Hepatocyte (in vitro differentiated cells): ENCODE results near the gene KIF2B. TPM values are rescaled to one million over a fixed set of nuclear protein-coding genes. Genes with fewer than 3 reads are reported as not detected.
"Not testable (repeated sequence)": the region's sequence is repeated elsewhere in the genome, so short reads cannot be mapped to it uniquely, and the experiment has no call there.

ENCODE experiments used
- DNase-seq: peaks from one replicate; pipeline ENCODE4 v3.0.0-alpha.2; 2016; ENCODE audit warnings: low spot score
- H2AFZ ChIP-seq: fragments of 200-600 bp; sonication (generic); 2 replicates; pipeline ENCODE4 v1.6.0; 2016; ENCODE audit warnings: antibody characterized with exemption, mild to moderate bottlenecking
- H3K27ac ChIP-seq: fragments of 200-600 bp; sonication (generic); 2 replicates; pipeline ENCODE4 v1.5.1; 2016; ENCODE audit warnings: mild to moderate bottlenecking
- H3K27me3 ChIP-seq: fragments of 200-600 bp; sonication (generic); 2 replicates; pipeline ENCODE4 v1.6.1; 2016
- H3K36me3 ChIP-seq: fragments of 200-600 bp; sonication (generic); replicated peaks from 2 replicates; pipeline ENCODE4 v1.5.1; 2016; ENCODE audit warnings: low read depth; ENCODE audit not compliant: insufficient read depth
- H3K4me1 ChIP-seq: fragments of 200-600 bp; sonication (generic); 2 replicates; pipeline ENCODE4 v1.5.1; 2016; ENCODE audit warnings: mild to moderate bottlenecking, moderate library complexity; ENCODE audit not compliant: insufficient read depth
- H3K4me2 ChIP-seq: fragments of 200-600 bp; sonication (generic); 2 replicates; pipeline ENCODE4 v1.6.0; 2016
- H3K4me3 ChIP-seq: fragments of 200-600 bp; sonication (generic); 2 replicates; pipeline ENCODE4 v1.5.1; 2016; ENCODE audit warnings: mild to moderate bottlenecking
- H3K79me2 ChIP-seq: fragments of 200-600 bp; sonication (generic); 2 replicates; pipeline ENCODE4 v1.6.0; 2017; ENCODE audit warnings: mild to moderate bottlenecking
- H3K9me2 ChIP-seq: fragments of 200-600 bp; sonication (generic); replicated peaks from 2 replicates; pipeline ENCODE4 v1.6.0; 2017; ENCODE audit warnings: mild to moderate bottlenecking; ENCODE audit not compliant: insufficient read depth
- H3K9me3 ChIP-seq: fragments of 200-600 bp; sonication (generic); 2 replicates; pipeline ENCODE4 v1.5.1; 2016; ENCODE audit warnings: low read depth, mild to moderate bottlenecking
- H4K20me1 ChIP-seq: fragments of 200-600 bp; sonication (generic); 2 replicates; pipeline ENCODE4 v1.6.0; 2016; ENCODE audit warnings: mild to moderate bottlenecking; ENCODE audit not compliant: insufficient read depth, poor library complexity, severe bottlenecking
- EZH2 ChIP-seq: fragments of 200-600 bp; sonication (generic); IDR thresholded peaks from 2 replicates; pipeline ENCODE4 v1.6.1; 2016; ENCODE audit warnings: antibody characterized with exemption, mild to moderate bottlenecking, borderline replicate concordance
- EZH2phosphoT487 ChIP-seq: fragments of 200-600 bp; sonication (generic); IDR thresholded peaks from one replicate; pipeline ENCODE4 v1.6.1; 2018; ENCODE audit warnings: antibody characterized with exemption, mild to moderate bottlenecking, low read depth, moderate library complexity; ENCODE audit not compliant: unreplicated experiment, severe bottlenecking
- WGBS: methylation state at CpG from one replicate; pipeline ENCODE4 v1.1.6; 2016; ENCODE audit warnings: low lambda C conversion rate; ENCODE audit errors: missing lambda C conversion rate; 5-methylcytosine and 5-hydroxymethylcytosine counted together
- polyA plus RNA-seq: library from polyadenylated mRNA; unstranded; fragments of >200 nt; fragmentation: Nextera tagmentation; extraction: Ambion mirVana; gene quantifications from 2 replicates; pipeline ENCODE4 v1.2.1, GENCODE V29; 2016
- total RNA-seq: library from RNA; depleted of rRNA; stranded (reverse); fragments of >200 nt; gene quantifications from 2 replicates; pipeline ENCODE4 v1.2.3, GENCODE V29; 2014
- TF ChIP-seq, protein P1 (sequence below): fragments of 200-600 bp; sonication (generic); IDR thresholded peaks from 2 replicates; pipeline ENCODE4 v1.5.1; 2016; ENCODE audit warnings: antibody characterized with exemption, mild to moderate bottlenecking; ENCODE audit not compliant: poor library complexity

KIF2B gene
- total and polyA plus RNA-seq, 2 experiments from 2014 or later: not detected

DNA sequence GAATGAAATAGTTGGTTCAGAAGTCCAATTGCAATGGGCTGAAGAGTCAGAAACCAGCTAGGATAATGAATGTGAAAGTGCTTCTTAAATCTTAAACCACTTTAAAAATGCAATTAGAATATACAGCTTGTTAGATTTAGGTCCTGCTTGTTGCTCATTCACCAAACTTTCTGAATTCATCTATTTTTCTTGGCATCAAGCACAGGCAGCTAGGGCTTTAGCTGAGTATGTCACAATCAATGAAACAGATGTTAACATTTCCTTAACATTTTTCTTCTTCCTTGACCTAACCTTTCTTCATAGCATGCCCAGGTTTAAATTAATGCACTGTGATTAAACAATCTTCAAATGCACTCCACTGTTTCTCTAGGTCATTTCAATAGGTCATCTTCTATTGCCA is 14.4 kb downstream of the KIF2B start:
- Histone ChIP-seq H3K9me3 (no peaks in the 10 kb centered on the region), H3K4me1 (no peaks in the 10 kb centered on the region), H3K27me3 (no peaks in the 10 kb centered on the region), H3K4me3 (no peak overlapping the region), H3K4me2 (no peak overlapping the region), H3K36me3 (no peaks in the 10 kb centered on the region), H2AFZ (no peak overlapping the region), H3K79me2 (no peaks in the 10 kb centered on the region), H4K20me1 (no peaks in the 10 kb centered on the region), H3K27ac (no peak overlapping the region), H3K9me2 (no peaks in the 10 kb centered on the region)
- no peak for DNase-seq
- TF ChIP-seq EZH2 (no peak), EZH2phosphoT487 (no peak)
- TF ChIP-seq, protein P1, sequence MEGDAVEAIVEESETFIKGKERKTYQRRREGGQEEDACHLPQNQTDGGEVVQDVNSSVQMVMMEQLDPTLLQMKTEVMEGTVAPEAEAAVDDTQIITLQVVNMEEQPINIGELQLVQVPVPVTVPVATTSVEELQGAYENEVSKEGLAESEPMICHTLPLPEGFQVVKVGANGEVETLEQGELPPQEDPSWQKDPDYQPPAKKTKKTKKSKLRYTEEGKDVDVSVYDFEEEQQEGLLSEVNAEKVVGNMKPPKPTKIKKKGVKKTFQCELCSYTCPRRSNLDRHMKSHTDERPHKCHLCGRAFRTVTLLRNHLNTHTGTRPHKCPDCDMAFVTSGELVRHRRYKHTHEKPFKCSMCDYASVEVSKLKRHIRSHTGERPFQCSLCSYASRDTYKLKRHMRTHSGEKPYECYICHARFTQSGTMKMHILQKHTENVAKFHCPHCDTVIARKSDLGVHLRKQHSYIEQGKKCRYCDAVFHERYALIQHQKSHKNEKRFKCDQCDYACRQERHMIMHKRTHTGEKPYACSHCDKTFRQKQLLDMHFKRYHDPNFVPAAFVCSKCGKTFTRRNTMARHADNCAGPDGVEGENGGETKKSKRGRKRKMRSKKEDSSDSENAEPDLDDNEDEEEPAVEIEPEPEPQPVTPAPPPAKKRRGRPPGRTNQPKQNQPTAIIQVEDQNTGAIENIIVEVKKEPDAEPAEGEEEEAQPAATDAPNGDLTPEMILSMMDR: no peak

DNA sequence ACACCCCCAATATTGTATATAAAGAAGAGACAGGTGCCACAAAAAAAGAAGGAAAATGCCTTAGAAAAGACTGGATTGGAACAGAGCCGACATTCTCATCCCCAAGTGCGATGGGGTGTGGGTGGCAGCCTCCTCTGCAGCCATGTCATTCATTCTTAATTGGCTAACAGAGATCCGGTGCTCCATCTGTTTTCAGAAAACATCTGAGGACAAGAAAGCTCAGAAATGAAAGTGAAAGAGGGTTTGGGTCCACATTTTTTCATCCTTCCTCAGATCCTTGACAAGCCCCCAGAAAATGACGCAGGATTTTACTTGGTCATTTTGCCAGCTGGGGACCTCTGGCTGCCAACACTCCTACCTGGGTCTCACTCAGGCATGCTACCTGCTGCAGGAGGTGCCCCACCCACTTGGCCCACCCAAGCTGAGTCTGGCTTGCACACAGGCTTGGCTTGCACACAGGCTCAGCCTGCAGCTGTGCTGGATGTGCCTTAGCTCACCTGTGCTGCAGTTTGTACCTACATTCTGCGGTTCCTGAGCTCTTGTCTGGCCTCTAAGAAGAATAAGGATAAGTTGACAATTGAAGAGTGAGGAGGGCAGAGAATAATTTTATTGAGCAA is 21.9 kb downstream of the KIF2B start:
- Histone ChIP-seq H3K27me3 (no peaks in the 10 kb centered on the region), H3K4me2 (no peak overlapping the region), H3K79me2 (no peaks in the 10 kb centered on the region), H3K9me3 (peaks cover 4% of the 10 kb centered on the region), H4K20me1 (no peaks in the 10 kb centered on the region), H3K36me3 (no peaks in the 10 kb centered on the region), H3K27ac (no peak overlapping the region), H3K4me1 (no peaks in the 10 kb centered on the region), H3K9me2 (no peaks in the 10 kb centered on the region), H2AFZ (no peak overlapping the region), H3K4me3 (no peak overlapping the region)
- TF ChIP-seq EZH2: no peak
- TF ChIP-seq, protein P1: no peak
- TF ChIP-seq EZH2phosphoT487: no peak
- 87% methylated on average over 5 of the region's 5 CpGs for WGBS
- no peak for DNase-seq

DNA sequence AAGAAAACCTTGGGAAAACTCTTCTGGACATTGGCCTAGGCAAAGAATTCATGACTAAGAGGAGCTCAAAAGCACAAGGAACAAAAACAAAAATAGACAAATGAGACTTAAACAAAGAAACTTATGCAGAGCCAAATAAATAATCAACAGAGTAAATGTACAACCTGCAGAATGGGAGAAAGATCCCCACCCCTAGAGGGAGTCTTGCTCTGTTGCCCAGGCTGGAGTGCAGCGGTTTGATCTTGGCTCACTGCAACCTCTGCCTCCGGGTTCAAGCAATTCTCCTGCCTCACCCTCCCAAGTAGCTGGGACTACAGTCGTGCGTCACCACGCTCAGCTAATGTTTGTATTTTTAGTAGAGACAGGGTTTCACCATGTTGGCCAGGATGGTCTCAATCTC is 48.4 kb downstream of the KIF2B start:
- H3K9me2 ChIP-seq, H2AFZ ChIP-seq, H3K79me2 ChIP-seq, H3K4me3 ChIP-seq, H3K27me3 ChIP-seq, H3K4me1 ChIP-seq, H3K4me2 ChIP-seq, DNase-seq, H3K36me3 ChIP-seq, H3K9me3 ChIP-seq, H3K27ac ChIP-seq, H4K20me1 ChIP-seq: not testable (repeated sequence)
- WGBS: 96% methylated on average over 5 of the region's 5 CpGs
